Endothelial cell of umbilical vein (primary cell): Measurements from ENCODE around the gene URGCP. TPM values are rescaled to one million over a fixed set of nuclear protein-coding genes. Genes with fewer than 3 reads are reported as not detected.

ENCODE experiments used
- BruUV-seq: library from RNA; stranded (reverse); fragments of 400-500 nt; replicated peaks from 2 replicates; lab custom pipeline; 2021; lab: Mats Ljungman, UMichigan
- CTCF ChIA-PET: fragments of 300-600, 350-600 bp; sonication (Branson Sonifier 250); formaldehyde crosslinking; loops from one replicate; lab custom pipeline; 2021; ENCODE audit warnings: antibody characterized with exemption, inconsistent platforms; lab: Charles Lee
- POLR2A ChIA-PET: fragments of 300-600, 350-600 bp; sonication (Branson Sonifier 250); formaldehyde crosslinking; loops from one replicate; lab custom pipeline; 2021; ENCODE audit warnings: antibody characterized with exemption, inconsistent platforms; lab: Charles Lee
- DNase-seq: peaks from one replicate; pipeline ENCODE4 v3.0.0-alpha.2; 2011; ENCODE audit warnings: low read depth, low spot score
- FAIRE-seq: peaks from 2 replicates; lab custom pipeline; 2011; peaks lifted over from hg19 to GRCh38; lab: Jason Lieb, UNC
- H2AFZ ChIP-seq: 2 replicates; pipeline ENCODE4 v1.6.0; 2012; ENCODE audit warnings: low read depth, low read length, control low read depth, inconsistent platforms
- H3K27ac ChIP-seq: 2 replicates; pipeline ENCODE4 v1.5.1; 2011; ENCODE audit warnings: low read depth, mild to moderate bottlenecking, control low read depth, low read length, moderate library complexity; ENCODE audit not compliant: insufficient read depth
- H3K27me3 ChIP-seq, 2 experiments: 2 replicates each; pipeline versions ENCODE4 v1.6.0 to v1.6.1; 2011; ENCODE audit warnings: low read length in 2 of 2, mixed read lengths in 1 of 2; ENCODE audit not compliant: control insufficient read depth in 2 of 2, insufficient read depth in 2 of 2
- H3K36me3 ChIP-seq, 2 experiments: 2 replicates in 1 of 2; 3 replicates in 1 of 2; pipeline ENCODE4 v1.5.1; 2011; ENCODE audit warnings: low read length in 2 of 2, mild to moderate bottlenecking in 1 of 2, moderate library complexity in 1 of 2; ENCODE audit not compliant: control insufficient read depth in 2 of 2, insufficient read depth in 2 of 2; ENCODE audit errors: extremely low read depth in 1 of 2
- H3K4me1 ChIP-seq: 3 replicates; pipeline ENCODE4 v1.5.1; 2011; ENCODE audit warnings: mild to moderate bottlenecking, low read length; ENCODE audit not compliant: control insufficient read depth, insufficient read depth; ENCODE audit errors: extremely low read depth
- H3K4me2 ChIP-seq: 2 replicates; pipeline ENCODE4 v1.6.1; 2011; ENCODE audit warnings: low read length, control low read depth, mixed read lengths; ENCODE audit not compliant: insufficient read depth
- H3K4me3 ChIP-seq, 3 experiments: fragments of 200-600 bp in 1 of 3; sonication (generic), shearing (Covaris generic) in 1 of 3; replicated peaks in 1 of 3; 2 replicates each; pipeline ENCODE4 v1.5.1; 2011 to 2016; ENCODE audit warnings: control low read depth in 3 of 3, low read length in 3 of 3, mild to moderate bottlenecking in 2 of 3, inconsistent platforms in 1 of 3, low read depth in 1 of 3, moderate library complexity in 1 of 3; ENCODE audit not compliant: insufficient read depth in 1 of 3
- H3K79me2 ChIP-seq: 2 replicates; pipeline ENCODE4 v1.6.0; 2012; ENCODE audit warnings: low read length, inconsistent platforms; ENCODE audit not compliant: control insufficient read depth, insufficient read depth
- H3K9ac ChIP-seq: replicated peaks from 2 replicates; pipeline ENCODE3; 2011; ENCODE audit warnings: low read length, control low read depth; ENCODE audit not compliant: insufficient read depth; ENCODE audit errors: extremely low read depth
- H3K9me1 ChIP-seq: replicated peaks from 3 replicates; pipeline ENCODE4 v1.6.0; 2011; ENCODE audit warnings: mild to moderate bottlenecking, low read length; ENCODE audit not compliant: control insufficient read depth, insufficient read depth; ENCODE audit errors: extremely low read depth
- H3K9me3 ChIP-seq: replicated peaks from 2 replicates; pipeline ENCODE4 v1.5.1; 2012; ENCODE audit warnings: low read length, inconsistent platforms; ENCODE audit not compliant: control insufficient read depth, insufficient read depth
- H4K20me1 ChIP-seq: replicated peaks from 2 replicates; pipeline ENCODE3; 2011; ENCODE audit warnings: mild to moderate bottlenecking, low read length; ENCODE audit not compliant: control insufficient read depth, insufficient read depth; ENCODE audit errors: extremely low read depth
- EZH2 ChIP-seq: IDR thresholded peaks from 2 replicates; pipeline ENCODE4 v1.6.1; 2012; ENCODE audit warnings: borderline replicate concordance, low read depth, mild to moderate bottlenecking, moderate library complexity, low read length, inconsistent platforms; ENCODE audit not compliant: severe bottlenecking
- FOS ChIP-seq: IDR thresholded peaks from 2 replicates; pipeline ENCODE4 v1.6.1; 2011; ENCODE audit warnings: mild to moderate bottlenecking, low read length, moderate library complexity, borderline replicate concordance; ENCODE audit not compliant: insufficient read depth
- GATA2 ChIP-seq: IDR thresholded peaks from 2 replicates; pipeline ENCODE4 v1.7.0; 2011; ENCODE audit warnings: low read depth, mild to moderate bottlenecking, moderate library complexity, mixed read lengths, low read length; ENCODE audit not compliant: insufficient read length, insufficient read depth
- JUN ChIP-seq: IDR thresholded peaks from 2 replicates; pipeline ENCODE4 v1.6.1; 2011; ENCODE audit warnings: borderline replicate concordance, low read depth; ENCODE audit not compliant: insufficient read length, insufficient read depth
- MYC ChIP-seq: IDR thresholded peaks from one replicate; pipeline ENCODE4 v1.6.1; 2011; ENCODE audit warnings: mild to moderate bottlenecking, low read depth, low read length
- POLR2A ChIP-seq: IDR thresholded peaks from 2 replicates; pipeline ENCODE4 v1.6.1; 2012; ENCODE audit warnings: low read depth, mild to moderate bottlenecking, control low read depth, low read length
- POLR2AphosphoS5 ChIP-seq: IDR thresholded peaks from 2 replicates; pipeline ENCODE4 v1.6.1; 2012; ENCODE audit warnings: low read depth, mild to moderate bottlenecking, control low read depth, low read length, moderate library complexity; ENCODE audit not compliant: insufficient read depth
- dilution Hi-C: fragments of 300-500 bp; cut with MboI; formaldehyde crosslinking; loops from one replicate; pipeline ENCODE4 v1.15.0; 2019; ENCODE audit warnings: low sequenced_read_pairs; ENCODE audit not compliant: extremely low pct_ligation_motif_present
- intact Hi-C: fragments of 100-400 bp; cut with micrococcal nuclease; formaldehyde crosslinking; loops from one replicate; pipeline ENCODE4 v1.10.0; 2022
- polyA plus RNA-seq, 4 experiments: library from polyadenylated mRNA; depleted of rRNA in 3 of 4; stranded (reverse) in 3 of 4; unstranded in 1 of 4; fragments of >200 nt; gene quantifications; 2 replicates each; pipeline versions ENCODE4 v1.2.1 to v1.2.3, GENCODE V29; 2011 to 2012; ENCODE audit warnings: missing spikeins in 1 of 4
- total RNA-seq: library from RNA; stranded (reverse); gene quantifications from 2 replicates; pipeline ENCODE4 v1.2.3, GENCODE V29; 2021
- TF ChIP-seq, protein P1 (sequence below): IDR thresholded peaks from 2 replicates; pipeline ENCODE4 v1.6.1; 2011; ENCODE audit not compliant: insufficient read depth, insufficient read length
- TF ChIP-seq, protein P2 (sequence below), 2 donors: IDR thresholded peaks; 1 replicate in 1 of 2; 2 replicates in 1 of 2; pipeline ENCODE4 v1.5.1; 2011; ENCODE audit warnings: low read length in 2 of 2, mild to moderate bottlenecking in 2 of 2, moderate library complexity in 2 of 2, control low read depth in 1 of 2, inconsistent platforms in 1 of 2, low read depth in 1 of 2; ENCODE audit not compliant: insufficient read depth in 1 of 2; ENCODE audit errors: extremely low read depth in 1 of 2

URGCP gene
- total and polyA plus RNA-seq, 2 donors (not counting 3 experiments of a cell fraction or from before 2014, with no cell fraction given) = 13.1 to 25.3 TPM

DNA sequence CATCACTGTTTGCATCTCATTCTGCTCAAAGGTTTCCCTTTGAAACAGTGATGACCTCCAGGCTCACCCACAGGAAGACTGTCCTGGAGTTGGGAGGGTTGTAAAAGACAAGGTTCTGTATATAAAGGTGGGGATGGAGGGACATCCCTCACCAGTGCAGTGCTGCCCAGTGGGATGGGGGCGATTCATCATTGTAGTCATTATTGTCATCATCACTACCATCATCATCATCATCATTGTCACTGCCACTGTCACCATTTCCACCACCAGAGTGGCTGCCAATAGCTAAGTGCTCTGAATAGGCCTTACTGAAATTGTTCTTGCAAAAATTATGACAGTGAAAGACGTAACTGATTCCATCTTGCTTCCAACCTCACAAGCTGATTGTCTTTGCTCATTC, 61.7 kb downstream of the URGCP start:
- Histone ChIP-seq H2AFZ (no peak overlapping the region), H3K27me3 (peaks cover 5% of the 10 kb centered on the region in 2 experiments), H3K4me1 (no peaks in the 10 kb centered on the region), H4K20me1 (no peaks in the 10 kb centered on the region), H3K79me2 (no peaks in the 10 kb centered on the region), H3K9me1 (no peaks in the 10 kb centered on the region), H3K36me3 (no peaks in the 10 kb centered on the region), H3K9me3 (no peaks in the 10 kb centered on the region), H3K9ac (no peak overlapping the region), H3K4me3 (no peak overlapping the region), H3K27ac (no peak overlapping the region), H3K4me2 (no peak overlapping the region)
- POLR2A ChIA-PET = interaction anchor here (0.5 kb wide), 1 partner anchor 25 kb away, joined by 3 read pairs; the partner anchor contains the start of gene MRPS24
- DNase-seq (no peak), FAIRE-seq (no peak)
- CTCF ChIA-PET = interaction anchor here (1.1 to 1.5 kb wide), 3 partner anchors 14 to 262 kb away, joined by 3 read pairs; partner anchors contain the start of genes MRPS24 and STK17A
- BruUV-seq = no TSS peak
- intact Hi-C loops = no loop called here
- TF ChIP-seq, protein P1, sequence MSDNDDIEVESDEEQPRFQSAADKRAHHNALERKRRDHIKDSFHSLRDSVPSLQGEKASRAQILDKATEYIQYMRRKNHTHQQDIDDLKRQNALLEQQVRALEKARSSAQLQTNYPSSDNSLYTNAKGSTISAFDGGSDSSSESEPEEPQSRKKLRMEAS = no peak
- TF ChIP-seq MYC = no peak
- TF ChIP-seq JUN = no peak
- TF ChIP-seq, protein P2, sequence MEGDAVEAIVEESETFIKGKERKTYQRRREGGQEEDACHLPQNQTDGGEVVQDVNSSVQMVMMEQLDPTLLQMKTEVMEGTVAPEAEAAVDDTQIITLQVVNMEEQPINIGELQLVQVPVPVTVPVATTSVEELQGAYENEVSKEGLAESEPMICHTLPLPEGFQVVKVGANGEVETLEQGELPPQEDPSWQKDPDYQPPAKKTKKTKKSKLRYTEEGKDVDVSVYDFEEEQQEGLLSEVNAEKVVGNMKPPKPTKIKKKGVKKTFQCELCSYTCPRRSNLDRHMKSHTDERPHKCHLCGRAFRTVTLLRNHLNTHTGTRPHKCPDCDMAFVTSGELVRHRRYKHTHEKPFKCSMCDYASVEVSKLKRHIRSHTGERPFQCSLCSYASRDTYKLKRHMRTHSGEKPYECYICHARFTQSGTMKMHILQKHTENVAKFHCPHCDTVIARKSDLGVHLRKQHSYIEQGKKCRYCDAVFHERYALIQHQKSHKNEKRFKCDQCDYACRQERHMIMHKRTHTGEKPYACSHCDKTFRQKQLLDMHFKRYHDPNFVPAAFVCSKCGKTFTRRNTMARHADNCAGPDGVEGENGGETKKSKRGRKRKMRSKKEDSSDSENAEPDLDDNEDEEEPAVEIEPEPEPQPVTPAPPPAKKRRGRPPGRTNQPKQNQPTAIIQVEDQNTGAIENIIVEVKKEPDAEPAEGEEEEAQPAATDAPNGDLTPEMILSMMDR (IDR thresholded peaks at IDR 0.05; ENCODE audit: extremely low read depth in 1 of 2, insufficient read depth in 1 of 2, low read depth in 1 of 2, low read length in 2 of 2) = no peak
- TF ChIP-seq POLR2A = no peak
- TF ChIP-seq POLR2AphosphoS5 = no peak
- no peak for TF ChIP-seq EZH2
- no peak for TF ChIP-seq FOS
- TF ChIP-seq GATA2 = no peak
- dilution Hi-C loops = no loop called here
